Measurements from ENCODE around the gene ZNF677.
"Not testable (repeated sequence)": the region's sequence is repeated elsewhere in the genome, so short reads cannot be mapped to it uniquely, and the experiment has no call there.

Gene ZNF677

GRCh38 chr19:53192771-53193534 is 61.7 kb downstream of the ZNF677 start, which contains the start of gene ZNF665:
ZNF665 (minus strand) TSS chr19:53193358; CDS start chr19:53182898, 10,460 bp downstream.
- peak; percentile 93 for DNase-seq

- no peak for DNase-seq
These were observed 64.4 kb downstream of the ZNF677 start for GRCh38 chr19:53190253-53190652.

- DNase-seq, result not testable (repeated sequence)
These were observed 64.9 kb downstream of the ZNF677 start for GRCh38 chr19:53189691-53190198.

Data from NCI-H2227 treated with DMSO at 0.1 percent for 48 hours (cell line).